ENCODE measurements around the gene PTPRE.

DNA sequence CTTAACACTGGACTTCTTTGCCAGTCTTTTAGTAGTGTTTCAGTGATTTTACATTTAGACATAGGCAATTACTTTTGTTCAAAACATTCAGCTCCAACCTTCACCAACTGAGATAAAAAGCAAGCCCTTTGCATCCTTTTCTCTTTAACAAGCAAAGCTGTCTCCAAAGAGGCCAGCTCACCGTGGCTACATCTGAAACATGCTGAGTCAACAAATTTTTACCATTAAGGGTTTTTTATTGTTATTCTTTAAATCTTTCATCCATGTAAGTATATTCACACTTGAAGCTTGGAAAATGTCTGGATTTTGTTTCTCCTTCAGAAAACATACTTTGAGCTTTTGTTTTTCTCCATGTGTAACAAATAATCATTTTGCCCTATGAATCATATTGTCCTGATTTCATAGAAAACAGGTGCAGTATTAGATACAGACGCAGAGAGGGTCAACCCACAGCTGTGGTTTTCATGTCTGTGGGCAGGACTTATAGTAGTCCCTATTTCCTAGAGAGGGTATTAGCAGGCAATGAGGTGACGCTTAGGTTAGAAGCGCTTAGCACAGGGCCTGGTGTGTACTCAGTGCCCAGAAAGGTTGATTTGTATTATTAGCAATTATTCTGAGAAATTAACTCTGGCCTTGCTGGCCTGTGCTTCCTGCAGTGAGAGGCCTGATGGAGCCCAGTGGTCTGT lies 119.9 kb downstream of the PTPRE start:
- TF ChIP-seq, protein P1, sequence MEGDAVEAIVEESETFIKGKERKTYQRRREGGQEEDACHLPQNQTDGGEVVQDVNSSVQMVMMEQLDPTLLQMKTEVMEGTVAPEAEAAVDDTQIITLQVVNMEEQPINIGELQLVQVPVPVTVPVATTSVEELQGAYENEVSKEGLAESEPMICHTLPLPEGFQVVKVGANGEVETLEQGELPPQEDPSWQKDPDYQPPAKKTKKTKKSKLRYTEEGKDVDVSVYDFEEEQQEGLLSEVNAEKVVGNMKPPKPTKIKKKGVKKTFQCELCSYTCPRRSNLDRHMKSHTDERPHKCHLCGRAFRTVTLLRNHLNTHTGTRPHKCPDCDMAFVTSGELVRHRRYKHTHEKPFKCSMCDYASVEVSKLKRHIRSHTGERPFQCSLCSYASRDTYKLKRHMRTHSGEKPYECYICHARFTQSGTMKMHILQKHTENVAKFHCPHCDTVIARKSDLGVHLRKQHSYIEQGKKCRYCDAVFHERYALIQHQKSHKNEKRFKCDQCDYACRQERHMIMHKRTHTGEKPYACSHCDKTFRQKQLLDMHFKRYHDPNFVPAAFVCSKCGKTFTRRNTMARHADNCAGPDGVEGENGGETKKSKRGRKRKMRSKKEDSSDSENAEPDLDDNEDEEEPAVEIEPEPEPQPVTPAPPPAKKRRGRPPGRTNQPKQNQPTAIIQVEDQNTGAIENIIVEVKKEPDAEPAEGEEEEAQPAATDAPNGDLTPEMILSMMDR (conservative IDR thresholded peaks at IDR 0.05) = no peak
- TF ChIP-seq ZFX (IDR thresholded peaks at IDR 0.05) = no peak

All from C4-2B (cell line).